B cell (primary cell): ENCODE results near the gene HOMER1. TPM values are rescaled to one million over a fixed set of nuclear protein-coding genes. Genes with fewer than 3 reads are reported as not detected.

ENCODE experiments used
- ATAC-seq: fragments of 200-7000 bp; cut with Tn5 transposase; one replicate; pipeline ENCODE4 v1.10.0; 2021; ENCODE audit warnings: low read depth, mild to moderate bottlenecking, moderate number of reproducible peaks, moderate library complexity
- CTCF ChIA-PET: fragments of 350-600 bp; sonication (Branson Sonifier 250); formaldehyde crosslinking; loops from one replicate; lab custom pipeline; 2021; ENCODE audit warnings: antibody characterized with exemption, inconsistent platforms; lab: Charles Lee
- POLR2A ChIA-PET: fragments of 350-600 bp; sonication (Branson Sonifier 250); formaldehyde crosslinking; loops from one replicate; lab custom pipeline; 2021; ENCODE audit warnings: antibody characterized with exemption; lab: Charles Lee
- DNase-seq: peaks from one replicate; pipeline ENCODE4 v3.0.0; 2013
- H2AFZ ChIP-seq: 2 replicates; pipeline ENCODE4 v1.6.1; 2012; ENCODE audit warnings: mild to moderate bottlenecking, low read depth, low read length; ENCODE audit not compliant: insufficient read depth, poor library complexity, severe bottlenecking
- H3K27ac ChIP-seq, 2 donors: 1 replicate in 1 of 2; 2 replicates in 1 of 2; pipeline ENCODE4 v1.5.1; 2012 to 2013; ENCODE audit warnings: low read length in 2 of 2, mild to moderate bottlenecking in 2 of 2, moderate library complexity in 1 of 2
- H3K27me3 ChIP-seq, 4 experiments: fragments of 200-600 bp in 1 of 4; sonication (generic) in 1 of 4; replicated peaks in 1 of 4; 1 replicate in 2 of 4; 2 replicates in 2 of 4; pipeline versions ENCODE4 v1.6.1 to v1.7.0; 2013 to 2016; ENCODE audit warnings: low read length in 3 of 4, mild to moderate bottlenecking in 2 of 4, mixed read lengths in 1 of 4, moderate library complexity in 1 of 4; ENCODE audit not compliant: insufficient read depth in 4 of 4, control insufficient read depth in 3 of 4; ENCODE audit errors: control extremely low read depth in 1 of 4
- H3K36me3 ChIP-seq, 2 experiments: replicated peaks in 1 of 2; 1 replicate in 1 of 2; 2 replicates in 1 of 2; pipeline versions ENCODE4 v1.6.1 to v1.7.1; 2013; ENCODE audit warnings: low read length in 1 of 2; ENCODE audit not compliant: insufficient read depth in 2 of 2, control insufficient read depth in 1 of 2; ENCODE audit errors: control extremely low read depth in 1 of 2, extremely low read depth in 1 of 2
- H3K4me1 ChIP-seq, 2 donors: fragments of 200-600 bp in 1 of 2; sonication (generic) in 1 of 2; 1 replicate in 1 of 2; 2 replicates in 1 of 2; pipeline versions ENCODE4 v1.5.1 to v1.6.1; 2013 to 2017; ENCODE audit warnings: low read length in 2 of 2; ENCODE audit not compliant: control insufficient read depth in 2 of 2, insufficient read depth in 2 of 2
- H3K4me2 ChIP-seq: replicated peaks from 2 replicates; pipeline ENCODE3; 2012; ENCODE audit warnings: mild to moderate bottlenecking, low read depth, low read length; ENCODE audit not compliant: poor library complexity, severe bottlenecking
- H3K4me3 ChIP-seq, 5 experiments: fragments of 200-600 bp in 1 of 5; sonication (generic) in 1 of 5; 1 replicate in 3 of 5; 2 replicates in 2 of 5; pipeline versions ENCODE4 v1.5.1 to v1.7.0; 2011 to 2016; ENCODE audit warnings: low read length in 4 of 5, mild to moderate bottlenecking in 4 of 5, low read depth in 2 of 5, control low read depth in 1 of 5, moderate library complexity in 1 of 5; ENCODE audit not compliant: insufficient read depth in 1 of 5; ENCODE audit errors: control extremely low read depth in 1 of 5, extremely low read depth in 1 of 5
- H3K79me2 ChIP-seq: fragments of 200-600 bp; sonication (generic); one replicate; pipeline ENCODE4 v1.6.0; 2016; ENCODE audit warnings: low read length; ENCODE audit not compliant: control insufficient read depth, insufficient read depth
- H3K9ac ChIP-seq: fragments of 200-600 bp; sonication (generic); 2 replicates; pipeline ENCODE4 v1.6.1; 2017; ENCODE audit warnings: mild to moderate bottlenecking, low read length, moderate library complexity
- H3K9me3 ChIP-seq, 3 donors: one replicate each; pipeline versions ENCODE4 v1.6.1 to v1.7.1; 2013; ENCODE audit warnings: low read length in 2 of 3; ENCODE audit not compliant: control insufficient read depth in 2 of 3, insufficient read depth in 1 of 3; ENCODE audit errors: control extremely low read depth in 1 of 3
- H4K20me1 ChIP-seq: 2 replicates; pipeline ENCODE4 v1.6.0; 2012; ENCODE audit warnings: mild to moderate bottlenecking, low read length; ENCODE audit not compliant: insufficient read depth, control insufficient read depth, poor library complexity, severe bottlenecking
- H3K27ac Mint-ChIP-seq: one replicate; pipeline ENCODE4 v1.8.0; 2021; ENCODE audit warnings: mixed read lengths
- H3K27me3 Mint-ChIP-seq: one replicate; pipeline ENCODE4 v1.8.0; 2021; ENCODE audit warnings: mixed read lengths
- H3K4me1 Mint-ChIP-seq: one replicate; pipeline ENCODE4 v1.8.0; 2021; ENCODE audit warnings: mixed read lengths
- H3K4me3 Mint-ChIP-seq: one replicate; pipeline ENCODE4 v1.8.0; 2021; ENCODE audit warnings: mixed read lengths
- H3K9me3 Mint-ChIP-seq: one replicate; pipeline ENCODE4 v1.8.0; 2022; ENCODE audit warnings: mixed read lengths; ENCODE audit not compliant: insufficient read depth
- CTCF ChIP-seq: fragments of 200-600 bp; IDR thresholded peaks from one replicate; pipeline ENCODE4 v1.8.0; 2022; ENCODE audit warnings: antibody characterized with exemption, mild to moderate bottlenecking
- EZH2 ChIP-seq: IDR thresholded peaks from 2 replicates; pipeline ENCODE4 v1.6.1; 2012; ENCODE audit warnings: borderline replicate concordance, low read depth, mild to moderate bottlenecking, moderate library complexity, low read length; ENCODE audit not compliant: insufficient read depth, poor library complexity, severe bottlenecking
- WGBS: methylation state at CpG from one replicate; pipeline ENCODE4 v1.1.5; 2013; ENCODE audit warnings: missing lambda C conversion rate; ENCODE audit not compliant: insufficient coverage; 5-methylcytosine and 5-hydroxymethylcytosine counted together
- intact Hi-C: fragments of 100-400 bp; cut with micrococcal nuclease; formaldehyde crosslinking; loops from one replicate; pipeline ENCODE4 v1.10.0; 2022
- polyA plus RNA-seq: library from polyadenylated mRNA; depleted of rRNA; stranded (reverse); fragments of >200 nt; gene quantifications from 2 replicates; pipeline ENCODE4 v1.2.3, GENCODE V29; 2012
- total RNA-seq, 2 donors: library from RNA; stranded (reverse); fragments of 120-200 nt in 1 of 2; gene quantifications; 1 replicate in 1 of 2; 2 replicates in 1 of 2; pipeline versions ENCODE4 v1.2.3 to v1.2.4, GENCODE V29; 2013 to 2022

The HOMER1 gene
- total and polyA plus RNA-seq, 2 donors (not counting 1 experiment from before 2014, with no cell fraction given): 0.63 to 5.4 TPM

- POLR2A ChIA-PET: interaction anchor here (0.7 kb wide), 1 partner anchor 9 kb away, joined by 3 read pairs; the partner anchor contains the start of gene HOMER1
- no peaks in the 10 kb centered on the region for H3K9me3 ChIP-seq
- H3K27me3 Mint-ChIP-seq: peaks cover 19% of the 10 kb centered on the region
- H2AFZ ChIP-seq: no peak overlapping the region
- ATAC-seq (no peak), DNase-seq (no peak)
- no peak overlapping the region for H3K4me2 ChIP-seq
- no peaks in the 10 kb centered on the region for H4K20me1 ChIP-seq
- no peaks in the 10 kb centered on the region for H3K9me3 Mint-ChIP-seq
- no CpG with 5 or more reads among the region's 1 CpG for WGBS
- intact Hi-C loops: no loop called here
- H3K27me3 ChIP-seq: peaks cover 0 to 4% (median 0%) of the 10 kb centered on the region in 4 experiments
- no peak overlapping the region for H3K4me3 ChIP-seq
- no peak overlapping the region for H3K27ac ChIP-seq
- CTCF ChIA-PET: interaction anchor here (0.6 kb wide), 1 partner anchor 314 kb away, joined by 4 read pairs; no protein-coding TSS in a partner anchor
- H3K4me1 ChIP-seq: no peaks in the 10 kb centered on the region
- H3K4me3 Mint-ChIP-seq: no peak overlapping the region
- H3K27ac Mint-ChIP-seq: no peak overlapping the region
- TF ChIP-seq CTCF: no peak
- TF ChIP-seq EZH2: no peak
- no peaks in the 10 kb centered on the region for H3K36me3 ChIP-seq
- H3K4me1 Mint-ChIP-seq: no peaks in the 10 kb centered on the region
- H3K79me2 ChIP-seq: no peaks in the 10 kb centered on the region
- no peak overlapping the region for H3K9ac ChIP-seq
Measured at GRCh38 chr5:79505138-79505537, 8.8 kb downstream of the HOMER1 start.

DNA sequence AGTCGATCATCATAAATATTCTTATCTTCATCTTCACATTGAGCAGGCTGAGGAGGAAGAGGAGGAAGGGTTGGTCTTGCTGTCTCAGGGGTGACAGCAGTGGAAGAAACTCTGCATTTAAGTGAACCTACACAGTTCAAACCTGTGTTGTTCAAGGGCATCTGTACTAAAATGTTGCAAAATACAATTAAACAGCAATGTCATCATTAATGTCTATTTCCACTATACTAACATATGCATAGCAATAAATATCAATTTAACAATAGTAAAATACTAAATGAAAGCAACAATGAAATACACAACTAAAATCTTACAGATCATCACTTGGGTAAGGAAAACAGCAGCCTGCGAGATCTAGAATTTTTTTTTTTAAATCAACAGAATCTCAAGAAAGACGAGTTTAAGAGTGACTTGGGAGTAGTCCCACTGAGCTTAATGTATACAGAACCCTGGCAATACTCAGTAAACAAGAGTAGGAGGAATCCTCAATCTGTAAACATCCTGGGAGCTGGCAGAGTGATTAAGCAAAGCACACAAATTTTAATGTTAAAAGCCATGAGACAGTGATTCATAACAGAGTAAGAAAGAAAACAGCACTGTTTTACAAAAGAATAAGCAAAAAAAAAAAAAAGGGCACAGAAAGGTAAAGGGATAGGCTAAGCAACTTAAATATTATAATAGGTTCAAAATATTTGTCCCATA lies 10.0 kb downstream of the HOMER1 start:
- no CpG with 5 or more reads among the region's 3 CpGs for WGBS
- intact Hi-C loops: no loop called here
- H3K4me1 ChIP-seq: no peaks in the 10 kb centered on the region
- no peaks in the 10 kb centered on the region for H3K9me3 ChIP-seq
- TF ChIP-seq CTCF (no peak), EZH2 (no peak)
- no peak overlapping the region for H3K27ac ChIP-seq
- ChIA-PET CTCF (interaction anchor here (0.9 kb wide), 1 partner anchor 8 kb away, joined by 3 read pairs; no protein-coding TSS in a partner anchor), POLR2A (no interaction called here)
- no peak for ATAC-seq
- no peak overlapping the region for H3K4me3 ChIP-seq
- H3K27me3 ChIP-seq: peaks cover 0 to 4% (median 0%) of the 10 kb centered on the region in 4 experiments
- no peak overlapping the region for H2AFZ ChIP-seq
- no peak overlapping the region for H3K4me3 Mint-ChIP-seq
- no peak overlapping the region for H3K4me2 ChIP-seq
- no peak overlapping the region for H3K27ac Mint-ChIP-seq
- no peak for DNase-seq
- no peaks in the 10 kb centered on the region for H3K79me2 ChIP-seq
- peaks cover 16% of the 10 kb centered on the region for H3K27me3 Mint-ChIP-seq
- H3K4me1 Mint-ChIP-seq: no peaks in the 10 kb centered on the region
- H4K20me1 ChIP-seq: no peaks in the 10 kb centered on the region
- no peaks in the 10 kb centered on the region for H3K9me3 Mint-ChIP-seq
- H3K36me3 ChIP-seq: no peaks in the 10 kb centered on the region
- no peak overlapping the region for H3K9ac ChIP-seq
